ENCODE results near the gene WDR86.

- no peak for TF ChIP-seq ZC3H10 (CRISPR knock-in tag; IDR thresholded peaks at IDR 0.05)
- no peak for TF ChIP-seq CSDC2 (CRISPR knock-in tag; IDR thresholded peaks at IDR 0.05)
- no peak for TF ChIP-seq SNAI2 (CRISPR knock-in tag; IDR thresholded peaks at IDR 0.05)
- TF ChIP-seq PATZ1 (CRISPR knock-in tag; IDR thresholded peaks at IDR 0.05; ENCODE audit: borderline replicate concordance), result no peak
- TF ChIP-seq ZFP3 (CRISPR knock-in tag; IDR thresholded peaks at IDR 0.05), result no peak
- TF ChIP-seq ZNF565 (CRISPR knock-in tag; conservative IDR thresholded peaks at IDR 0.05; ENCODE audit: low read depth), result no peak
- TF ChIP-seq RARB (CRISPR knock-in tag; IDR thresholded peaks at IDR 0.05), result no peak
- no peak for TF ChIP-seq ZFP30 (CRISPR knock-in tag; IDR thresholded peaks at IDR 0.05)
- no peak for TF ChIP-seq CSRNP3 (CRISPR knock-in tag; IDR thresholded peaks at IDR 0.05)
- TF ChIP-seq ZNF70 (CRISPR knock-in tag; IDR thresholded peaks at IDR 0.05), result no peak
- TF ChIP-seq BACH2 (CRISPR knock-in tag; IDR thresholded peaks at IDR 0.05; ENCODE audit: borderline replicate concordance), result no peak
- no peak for TF ChIP-seq OSR1 (CRISPR knock-in tag; IDR thresholded peaks at IDR 0.05)
- no peak for TF ChIP-seq CREB5 (CRISPR knock-in tag; IDR thresholded peaks at IDR 0.05; ENCODE audit: low read depth)
Measured at GRCh38 chr7:151405588-151405987, 4.2 kb downstream of the WDR86 start.

Data from SK-N-SH treated with all-trans-retinoic acid at 6 μM for 48 hours (cell line).